NT2/D1 (cell line): ENCODE measurements around the gene UGT1A9.
"Not testable (repeated sequence)": the region's sequence is repeated elsewhere in the genome, so short reads cannot be mapped to it uniquely, and the experiment has no call there.

ENCODE experiments used
- DNase-seq: peaks from one replicate; pipeline ENCODE4 v3.0.0-alpha.2; 2011; ENCODE audit warnings: low read depth, low spot score
- H3K27me3 ChIP-seq: 2 replicates; pipeline ENCODE4 v1.6.0; 2011; ENCODE audit warnings: mild to moderate bottlenecking; ENCODE audit not compliant: insufficient read length, insufficient read depth
- H3K36me3 ChIP-seq: 2 replicates; pipeline ENCODE4 v1.6.1; 2011; ENCODE audit warnings: mild to moderate bottlenecking, low read length, mixed read lengths; ENCODE audit not compliant: insufficient read depth, insufficient read length
- H3K4me1 ChIP-seq: 2 replicates; pipeline ENCODE4 v1.5.1; 2011; ENCODE audit not compliant: insufficient read depth, insufficient read length
- H3K4me3 ChIP-seq: 2 replicates; pipeline ENCODE4 v1.5.1; 2011; ENCODE audit warnings: low read depth; ENCODE audit not compliant: insufficient read length
- H3K9ac ChIP-seq: 2 replicates; pipeline ENCODE4 v1.6.0; 2011; ENCODE audit warnings: low read depth; ENCODE audit not compliant: insufficient read length
- H3K9me3 ChIP-seq: 2 replicates; pipeline ENCODE4 v1.5.1; 2011; ENCODE audit warnings: mild to moderate bottlenecking, low read length; ENCODE audit not compliant: insufficient read depth
- SUZ12 ChIP-seq: IDR thresholded peaks from 2 replicates; pipeline ENCODE4 v1.6.1; 2011; ENCODE audit not compliant: insufficient read length, insufficient read depth; ENCODE audit errors: extremely low read depth
- YY1 ChIP-seq: IDR thresholded peaks from 2 replicates; pipeline ENCODE4 v1.6.1; 2011; ENCODE audit not compliant: insufficient read length, insufficient read depth
- ZNF274 ChIP-seq: IDR thresholded peaks from 2 replicates; pipeline ENCODE4 v1.6.1; 2011; ENCODE audit warnings: mild to moderate bottlenecking, low read depth, low read length

UGT1A9 gene

DNA sequence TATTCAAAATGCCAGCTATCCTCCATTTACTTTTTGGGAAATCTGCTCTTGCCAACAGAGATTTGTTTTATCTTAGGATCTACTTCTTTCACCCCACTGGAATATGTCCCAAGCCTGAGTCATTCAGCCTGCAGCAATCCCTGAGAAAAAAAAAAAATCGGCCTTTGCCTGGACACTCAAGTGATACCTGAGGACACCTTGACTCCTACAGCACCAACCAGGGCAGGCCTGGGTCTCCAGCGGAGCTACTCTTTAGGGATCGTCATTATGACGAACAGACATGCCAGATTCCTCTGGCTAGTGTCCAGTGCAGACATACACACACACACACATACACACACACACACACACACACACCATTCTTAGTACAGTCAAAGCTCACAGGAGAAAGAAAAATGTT lies 18.7 kb downstream of the UGT1A9 start:
- Histone ChIP-seq H3K4me1 (no peaks in the 10 kb centered on the region), H3K9ac (no peak overlapping the region), H3K27me3 (no peaks in the 10 kb centered on the region), H3K36me3 (no peaks in the 10 kb centered on the region), H3K9me3 (no peaks in the 10 kb centered on the region; the same call in 1 of the 2 replicates), H3K4me3 (no peak overlapping the region)
- DNase-seq = no peak
- TF ChIP-seq ZNF274 (no peak), YY1 (no peak), SUZ12 (no peak)

DNA sequence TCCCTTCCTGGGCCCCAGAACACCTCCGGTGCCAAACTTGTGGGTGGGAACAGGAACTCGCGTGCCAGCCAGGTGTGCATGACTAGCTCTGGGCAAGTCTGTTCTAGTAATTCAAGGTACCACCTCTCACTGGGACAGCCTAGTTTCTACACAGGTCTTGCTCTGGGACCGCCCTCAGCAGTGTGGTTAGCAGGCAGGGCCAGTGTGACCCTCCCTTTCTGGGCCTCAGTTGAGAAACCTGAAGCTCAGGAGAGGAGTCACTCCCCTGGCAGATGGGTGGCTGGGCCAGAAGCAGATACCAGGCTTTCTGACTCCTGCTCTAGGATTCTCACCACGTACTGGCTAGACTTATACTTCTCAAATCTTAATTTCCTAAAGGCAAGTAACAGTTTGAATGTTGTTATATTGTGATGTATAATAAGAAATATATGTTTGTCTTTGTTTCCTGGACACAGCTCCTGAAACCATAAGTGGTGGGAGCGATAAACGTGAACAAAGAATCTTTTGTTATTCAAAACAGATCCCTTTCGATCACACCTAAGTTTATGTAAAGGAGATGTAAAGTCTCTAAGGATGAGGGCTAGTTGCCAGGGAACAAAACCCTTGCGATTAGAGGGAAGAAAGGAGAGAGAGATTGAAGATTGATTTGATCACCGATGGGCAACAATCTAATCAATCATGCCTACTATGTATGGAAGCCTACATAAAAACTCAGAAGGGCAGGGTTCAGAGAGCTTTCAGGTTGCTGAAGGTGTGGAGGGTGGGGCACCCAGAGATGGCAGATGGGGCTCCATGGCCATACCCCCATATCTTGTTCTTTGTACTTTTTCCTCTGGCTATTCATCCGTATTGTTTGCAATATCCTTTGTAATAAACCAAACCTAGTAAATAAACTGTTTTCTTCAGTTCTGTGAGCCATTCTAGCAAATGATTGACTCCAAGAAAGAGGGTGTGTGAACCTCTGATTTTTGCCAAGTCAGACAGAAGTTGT lies 20.0 kb downstream of the UGT1A9 start:
- no peak overlapping the region for H3K9ac ChIP-seq
- no peaks in the 10 kb centered on the region for H3K4me1 ChIP-seq
- DNase-seq = no peak
- TF ChIP-seq YY1 = no peak
- no peak for TF ChIP-seq ZNF274
- no peak for TF ChIP-seq SUZ12
- H3K36me3 ChIP-seq = no peaks in the 10 kb centered on the region
- H3K4me3 ChIP-seq = no peak overlapping the region
- no peaks in the 10 kb centered on the region for H3K27me3 ChIP-seq
- no peaks in the 10 kb centered on the region; the same call in 1 of the 2 replicates for H3K9me3 ChIP-seq

DNA sequence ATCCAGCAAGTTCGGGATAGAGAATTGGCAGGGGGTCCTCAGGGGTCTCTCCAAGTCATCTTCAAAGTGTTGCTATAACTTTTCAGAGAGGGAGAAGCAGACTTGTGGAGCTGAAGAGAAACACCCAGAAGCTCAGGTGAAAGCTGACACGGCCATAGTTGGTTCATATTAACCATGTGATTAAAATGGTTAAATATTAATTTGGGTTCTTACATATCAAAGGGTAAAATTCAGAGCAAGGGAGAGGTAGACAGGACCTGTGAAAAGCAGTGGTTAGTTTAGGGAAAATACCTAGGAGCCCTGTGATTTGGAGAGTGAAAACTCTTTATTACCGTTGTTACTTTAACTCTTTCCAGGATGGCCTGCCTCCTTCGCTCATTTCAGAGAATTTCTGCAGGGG lies 20.9 kb downstream of the UGT1A9 start, which contains the start of gene UGT1A6:
UGT1A6 (plus strand) TSS at position 243 of the 400 bp plus-strand sequence; CDS start at position 358, 115 bp downstream.
- H3K4me1 ChIP-seq = no peaks in the 10 kb centered on the region
- TF ChIP-seq SUZ12 = no peak
- TF ChIP-seq YY1 = no peak
- no peak for TF ChIP-seq ZNF274
- H3K9me3 ChIP-seq = no peaks in the 10 kb centered on the region; the same call in 1 of the 2 replicates
- DNase-seq = no peak
- no peaks in the 10 kb centered on the region for H3K36me3 ChIP-seq
- H3K9ac ChIP-seq = no peak within 1 kb of the TSS
- H3K27me3 ChIP-seq = no peaks in the 10 kb centered on the region
- no peak within 1 kb of the TSS for H3K4me3 ChIP-seq

GRCh38 chr2:233693963-233694362 lies 22.3 kb downstream of the UGT1A9 start:
- no peak for DNase-seq
- Histone ChIP-seq H3K4me3 (no peak overlapping the region), H3K9me3 (no peaks in the 10 kb centered on the region; the same call in 1 of the 2 replicates), H3K9ac (no peak overlapping the region), H3K27me3 (no peaks in the 10 kb centered on the region), H3K4me1 (no peaks in the 10 kb centered on the region), H3K36me3 (no peaks in the 10 kb centered on the region)
- no peak for TF ChIP-seq ZNF274
- no peak for TF ChIP-seq SUZ12
- no peak for TF ChIP-seq YY1

DNA sequence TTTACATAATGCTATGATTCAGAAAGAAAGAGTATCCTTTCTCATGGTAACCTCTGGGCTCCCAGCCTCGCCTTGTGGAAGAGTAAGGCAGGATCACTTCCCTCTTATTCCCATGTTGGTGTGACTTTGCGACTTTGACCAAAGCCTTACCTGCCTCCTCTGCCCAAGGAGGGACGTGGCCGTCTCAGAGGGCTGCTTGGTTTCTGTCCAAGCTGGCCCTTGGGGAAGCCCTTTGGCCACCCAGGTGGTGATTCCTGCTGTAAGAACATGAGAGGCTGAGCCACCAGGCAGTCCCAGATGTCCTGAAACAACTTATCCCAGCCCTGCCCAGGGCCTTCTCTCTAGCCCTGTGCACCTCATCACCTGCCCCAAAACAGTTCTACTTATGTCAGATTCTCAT lies 27.0 kb downstream of the UGT1A9 start:
- H3K9me3 ChIP-seq = no peaks in the 10 kb centered on the region
- H3K36me3 ChIP-seq = no peaks in the 10 kb centered on the region
- H3K4me1 ChIP-seq = no peaks in the 10 kb centered on the region
- no peak overlapping the region for H3K9ac ChIP-seq
- H3K4me3 ChIP-seq = no peak overlapping the region
- TF ChIP-seq YY1 = no peak
- TF ChIP-seq SUZ12 = no peak
- TF ChIP-seq ZNF274 = no peak
- H3K27me3 ChIP-seq = no peaks in the 10 kb centered on the region
- no peak for DNase-seq

DNA sequence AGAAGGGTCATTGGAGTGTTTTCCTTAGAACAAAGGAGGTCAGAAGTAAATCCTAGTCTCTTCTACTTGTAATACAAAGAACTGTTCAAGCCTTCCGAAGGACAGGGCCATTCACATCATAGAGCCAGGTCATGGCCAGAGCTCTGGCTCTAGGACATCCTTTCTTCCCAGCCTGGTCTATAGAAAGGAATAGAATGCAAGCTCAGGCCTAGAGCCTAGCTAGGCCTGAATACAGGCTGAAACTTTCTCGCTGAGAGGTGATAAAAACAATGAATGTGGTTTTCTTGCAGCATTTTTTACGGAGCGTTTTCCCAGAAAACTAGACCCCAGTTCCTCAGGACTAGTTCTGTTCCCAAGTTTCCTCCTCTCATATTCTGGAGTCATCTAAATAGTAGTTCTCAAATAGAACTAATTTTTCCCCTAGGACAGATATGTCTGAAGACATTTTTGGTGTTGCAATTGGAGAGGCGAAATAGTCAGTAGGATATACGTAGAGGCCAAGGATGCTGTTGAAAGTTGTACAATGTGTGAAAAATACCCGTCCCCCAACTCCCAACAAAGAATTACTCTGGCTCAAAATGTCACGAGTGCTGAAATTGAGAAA lies 27.8 kb downstream of the UGT1A9 start:
- Histone ChIP-seq H3K9me3 (no peaks in the 10 kb centered on the region), H3K36me3 (no peaks in the 10 kb centered on the region), H3K9ac (no peak overlapping the region), H3K4me1 (no peaks in the 10 kb centered on the region), H3K4me3 (no peak overlapping the region), H3K27me3 (no peaks in the 10 kb centered on the region)
- no peak for TF ChIP-seq SUZ12
- no peak for TF ChIP-seq ZNF274
- no peak for TF ChIP-seq YY1
- no peak for DNase-seq

DNA sequence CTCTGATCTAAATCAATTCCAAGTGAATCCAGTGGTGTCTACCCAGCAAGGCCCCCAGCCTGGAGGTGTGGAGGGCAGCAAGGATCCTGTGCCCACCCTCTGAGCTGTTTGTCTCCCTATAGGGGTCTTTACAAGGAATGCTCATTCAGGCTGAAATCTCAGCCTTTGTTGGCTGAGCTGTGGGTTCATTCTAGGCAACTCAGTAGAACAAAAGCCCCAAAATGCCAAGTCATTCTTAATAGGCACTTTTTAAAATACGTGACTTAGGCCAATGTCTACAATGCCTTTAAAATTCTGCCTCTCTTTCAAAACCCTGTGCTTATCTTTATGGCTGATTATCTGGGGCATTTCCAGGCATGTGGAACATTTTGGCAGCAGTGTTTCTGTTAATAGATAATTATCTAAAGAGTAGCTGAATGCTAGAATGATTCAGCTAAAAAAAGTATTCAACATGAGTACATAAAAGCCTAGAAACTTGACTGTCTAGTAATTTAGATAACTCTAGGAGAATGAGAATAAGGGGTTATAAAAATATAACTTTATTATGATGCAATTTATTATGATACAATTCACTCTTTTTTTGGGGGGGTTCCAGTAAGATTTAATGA lies 28.4 kb downstream of the UGT1A9 start:
- H3K9ac ChIP-seq = no peak overlapping the region
- TF ChIP-seq YY1 (no peak), ZNF274 (no peak), SUZ12 (no peak)
- H3K9me3 ChIP-seq = no peaks in the 10 kb centered on the region
- no peaks in the 10 kb centered on the region for H3K27me3 ChIP-seq
- peak; percentile 8 for DNase-seq
- H3K4me1 ChIP-seq = no peaks in the 10 kb centered on the region
- H3K4me3 ChIP-seq = no peak overlapping the region
- no peaks in the 10 kb centered on the region for H3K36me3 ChIP-seq

DNA sequence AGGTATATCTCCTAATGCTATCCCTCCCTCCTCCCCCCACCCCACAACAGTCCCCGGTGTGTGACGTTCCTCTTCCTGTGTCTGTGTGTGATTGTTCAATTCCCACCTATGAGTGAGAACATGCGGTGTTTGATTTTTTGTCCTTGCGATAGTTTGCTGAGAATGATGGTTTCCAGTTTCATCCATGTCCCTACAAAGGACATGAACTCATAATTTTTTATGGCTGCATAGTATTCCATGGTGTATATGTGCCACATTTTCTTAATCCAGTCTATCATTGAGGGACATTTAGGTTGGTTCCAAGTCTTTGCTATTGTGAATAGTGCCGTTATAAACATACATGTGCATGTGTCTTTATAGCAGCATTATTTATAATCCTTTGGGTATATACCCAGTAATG lies 29.1 kb downstream of the UGT1A9 start:
- not testable (repeated sequence) for H3K9ac ChIP-seq, H3K4me1 ChIP-seq, H3K4me3 ChIP-seq, H3K27me3 ChIP-seq, H3K36me3 ChIP-seq, DNase-seq, H3K9me3 ChIP-seq
